Measurements from ENCODE around the gene CDH7.

The CDH7 gene

DNA sequence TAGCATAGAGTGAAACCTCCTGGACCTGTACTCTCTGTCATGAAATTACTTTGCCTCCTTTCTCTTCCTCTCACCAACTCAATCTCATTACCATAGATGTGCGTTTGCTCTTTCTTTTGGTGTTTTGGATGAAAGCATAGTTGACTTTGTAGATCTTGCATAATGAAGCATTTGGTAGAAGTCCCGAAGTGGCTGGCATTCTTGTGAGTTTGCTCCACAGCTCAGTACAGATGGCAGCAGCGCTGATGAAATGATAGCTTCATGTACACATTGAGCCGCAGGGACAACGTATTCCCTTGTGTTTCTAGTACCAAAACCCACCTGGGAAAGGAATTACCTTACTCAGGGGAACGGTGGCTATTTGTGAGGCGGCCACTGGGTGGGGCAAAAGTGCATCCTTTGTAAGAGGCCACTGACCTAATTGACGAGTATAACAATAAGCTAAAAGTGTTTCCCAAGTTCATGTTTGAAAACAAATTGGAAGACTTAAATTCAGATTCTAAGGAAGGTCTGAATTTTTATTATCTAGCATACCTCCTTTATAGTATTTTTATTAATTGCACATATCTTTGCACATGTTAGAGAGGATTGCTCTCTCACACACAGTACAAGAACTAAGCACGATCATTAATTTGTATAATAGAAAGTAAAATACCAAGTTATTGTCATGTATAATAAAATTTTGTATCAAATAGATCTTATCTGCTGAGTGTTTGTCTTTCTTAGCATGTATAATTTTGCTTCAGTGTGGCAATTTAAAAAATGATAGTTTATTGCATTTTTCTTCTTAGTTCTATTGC lies 25.4 kb upstream of the CDH7 start:
- peak; percentile 23 for DNase-seq (ENCODE audit: low spot score)
- in situ Hi-C loops (cut with MboI; ENCODE audit: low sequenced_read_pairs, unreplicated experiment) = no loop called here
- peak; percentile 10 for TF ChIP-seq CTCF (IDR thresholded peaks at IDR 0.05; ENCODE audit: borderline replicate concordance, control extremely low read depth, extremely low read depth, insufficient read depth, missing control alignments)

- TF ChIP-seq CTCF (IDR thresholded peaks at IDR 0.05; ENCODE audit: borderline replicate concordance, control extremely low read depth, extremely low read depth, insufficient read depth, missing control alignments) = no peak
- in situ Hi-C loops (cut with MboI; ENCODE audit: low sequenced_read_pairs, unreplicated experiment) = no loop called here
- DNase-seq (ENCODE audit: low spot score) = no peak
Measured at GRCh38 chr18:65735155-65735554, 15.7 kb upstream of the CDH7 start.

DNA sequence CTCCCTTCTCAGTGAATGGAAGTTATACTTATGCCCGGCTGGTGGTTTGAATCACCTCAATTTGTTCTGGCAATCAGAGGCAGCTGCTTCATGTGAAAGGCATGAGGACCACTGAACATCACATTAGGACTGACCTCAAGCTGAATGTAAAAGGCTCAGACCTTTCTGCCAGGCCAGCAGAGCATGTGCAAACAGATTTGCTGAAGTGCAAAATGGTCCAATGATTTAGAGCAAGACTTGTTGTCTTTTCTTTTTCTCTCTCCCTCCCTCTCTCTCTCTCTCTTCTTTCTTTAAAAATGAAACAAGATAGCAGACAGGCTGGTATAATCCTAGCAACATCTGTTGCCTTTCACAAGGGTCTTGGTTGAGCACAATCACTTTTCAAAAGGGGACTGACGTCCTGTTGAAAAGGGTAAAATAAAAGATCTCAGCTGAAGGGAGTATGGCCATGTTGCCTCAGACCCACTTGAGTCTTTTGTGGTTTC lies 13.3 kb upstream of the CDH7 start:
- in situ Hi-C loops (cut with MboI; ENCODE audit: low sequenced_read_pairs, unreplicated experiment) = no loop called here
- DNase-seq (ENCODE audit: low spot score) = no peak
- TF ChIP-seq CTCF (IDR thresholded peaks at IDR 0.05; ENCODE audit: borderline replicate concordance, control extremely low read depth, extremely low read depth, insufficient read depth, missing control alignments) = no peak

DNA sequence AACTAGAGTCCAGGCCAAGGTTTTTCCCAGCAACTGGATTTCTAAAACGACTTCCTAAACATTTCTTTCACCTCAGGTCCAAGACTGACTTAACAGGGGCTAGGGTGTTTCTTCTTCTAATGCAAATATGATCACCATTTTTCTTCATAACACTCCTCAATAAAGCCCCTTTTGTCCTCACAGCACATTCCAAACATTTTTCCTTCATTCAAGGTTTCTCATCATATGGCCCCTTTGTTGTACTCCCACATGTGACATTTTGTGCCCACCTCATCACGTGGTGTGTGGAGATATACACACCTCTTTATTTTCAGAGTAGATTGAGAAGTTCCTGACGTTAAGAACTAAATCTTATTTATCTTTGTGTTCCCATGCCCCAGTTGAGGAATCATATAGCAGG lies 3.9 kb upstream of the CDH7 start:
- no peak for DNase-seq (ENCODE audit: low spot score)
- in situ Hi-C loops (cut with MboI; ENCODE audit: low sequenced_read_pairs, unreplicated experiment) = no loop called here
- no peak for TF ChIP-seq CTCF (IDR thresholded peaks at IDR 0.05; ENCODE audit: borderline replicate concordance, control extremely low read depth, extremely low read depth, insufficient read depth, missing control alignments)

DNA sequence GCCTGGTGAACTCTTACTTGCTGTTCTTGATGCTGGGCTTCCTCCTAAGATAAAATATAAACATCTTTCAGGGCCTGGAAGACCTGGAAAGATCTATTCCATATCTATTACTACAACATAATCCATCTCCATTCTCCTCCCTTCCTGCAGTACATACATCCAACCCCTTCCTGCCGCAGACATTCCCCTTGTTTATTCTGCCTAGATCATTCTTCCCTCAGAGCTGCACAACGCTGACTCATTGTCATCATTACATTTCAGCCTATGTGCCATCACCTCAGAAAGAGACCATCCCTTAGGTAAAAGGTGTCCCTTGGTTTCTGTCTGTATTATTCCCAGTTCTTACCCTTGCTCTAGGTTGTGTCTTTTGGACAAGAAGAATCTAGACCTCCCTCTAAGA lies 2.5 kb upstream of the CDH7 start:
- in situ Hi-C loops (cut with MboI; ENCODE audit: low sequenced_read_pairs, unreplicated experiment) = no loop called here
- no peak for DNase-seq (ENCODE audit: low spot score)
- TF ChIP-seq CTCF (IDR thresholded peaks at IDR 0.05; ENCODE audit: borderline replicate concordance, control extremely low read depth, extremely low read depth, insufficient read depth, missing control alignments) = no peak

- in situ Hi-C loops (cut with MboI; ENCODE audit: low sequenced_read_pairs, unreplicated experiment) = no loop called here
- TF ChIP-seq CTCF (IDR thresholded peaks at IDR 0.05; ENCODE audit: borderline replicate concordance, control extremely low read depth, extremely low read depth, insufficient read depth, missing control alignments) = no peak
- DNase-seq (ENCODE audit: low spot score) = no peak
Measured at GRCh38 chr18:65749841-65750240, 971 bp upstream of the CDH7 start.
